KG1 (cell line): ENCODE data around the gene MAPKAP1.

Experiments
- DNase-seq: peaks from one replicate; lab custom pipeline; 2025; lab: John Stamatoyannopoulos, UW

Gene MAPKAP1

DNA sequence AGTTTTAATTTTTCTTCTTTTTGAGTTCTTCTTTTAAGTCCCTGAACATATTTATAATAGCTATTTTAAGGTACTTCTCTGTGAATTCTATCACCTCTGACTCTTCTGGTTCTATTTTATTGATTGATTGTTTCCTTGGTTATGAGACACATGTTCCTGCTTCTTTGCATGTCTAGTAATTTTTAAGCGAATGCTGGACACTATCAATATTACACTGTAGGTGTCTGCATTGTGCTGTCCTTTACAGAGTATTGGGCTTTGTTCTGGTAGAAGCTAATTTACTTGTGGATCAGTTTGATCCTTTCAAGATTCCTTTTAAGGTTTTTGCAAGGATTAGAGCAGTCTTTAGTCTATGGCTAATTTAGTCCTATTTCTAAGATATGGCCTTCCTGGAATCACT, 249.7 kb downstream of the MAPKAP1 start:
- no peak for DNase-seq

DNA sequence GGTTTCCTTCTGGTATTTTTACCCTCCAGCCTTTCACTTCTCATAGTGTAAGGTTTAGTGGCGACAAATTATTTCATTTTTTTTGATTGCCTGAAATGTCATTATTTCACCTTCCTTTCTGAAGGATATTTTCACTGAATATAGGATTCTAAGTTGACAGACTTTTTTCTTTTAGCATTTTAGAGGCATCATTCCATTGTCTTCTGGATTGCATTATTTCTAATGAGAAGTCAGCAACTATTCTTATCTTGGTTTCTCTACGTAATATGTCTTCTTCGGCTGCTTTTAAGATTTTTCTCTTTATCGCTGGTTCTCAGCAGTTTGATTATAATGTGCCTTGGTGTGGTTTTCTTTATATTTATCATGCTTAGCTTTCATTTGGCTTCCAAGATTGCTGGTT, 251.1 kb downstream of the MAPKAP1 start:
- DNase-seq, result no peak

GRCh38 chr9:125455132-125455531, 251.9 kb downstream of the MAPKAP1 start:
- no peak for DNase-seq

GRCh38 chr9:125447202-125447802, 259.7 kb downstream of the MAPKAP1 start:
- no peak for DNase-seq

DNA sequence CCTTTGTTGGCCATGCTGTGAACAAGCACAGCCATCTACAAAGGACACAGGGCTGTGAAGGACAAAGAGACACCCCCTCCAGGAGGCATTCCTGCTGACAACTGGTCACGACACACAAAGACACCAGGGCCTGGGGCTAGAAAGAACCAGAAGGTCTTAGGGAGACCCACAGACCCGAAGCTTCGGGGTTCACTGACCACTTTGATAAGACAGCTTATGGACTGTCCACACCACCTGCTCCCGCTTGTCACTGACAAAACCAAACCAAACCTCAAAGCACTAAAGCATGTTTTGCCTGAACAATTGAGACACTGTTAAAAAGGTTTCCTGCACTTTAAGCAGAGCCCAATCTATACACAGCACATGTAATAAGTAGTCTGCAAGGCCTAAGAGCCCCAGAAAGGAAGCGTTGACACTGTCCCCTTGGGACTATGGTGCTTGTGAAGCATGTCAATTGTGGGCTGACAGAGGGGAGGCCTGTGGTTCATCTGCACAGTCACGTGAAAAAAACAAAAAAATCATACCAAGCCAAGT, 260.4 kb downstream of the MAPKAP1 start:
- DNase-seq, result no peak

- DNase-seq, result no peak
Observed at GRCh38 chr9:125444956-125445506, 262.0 kb downstream of the MAPKAP1 start.

DNA sequence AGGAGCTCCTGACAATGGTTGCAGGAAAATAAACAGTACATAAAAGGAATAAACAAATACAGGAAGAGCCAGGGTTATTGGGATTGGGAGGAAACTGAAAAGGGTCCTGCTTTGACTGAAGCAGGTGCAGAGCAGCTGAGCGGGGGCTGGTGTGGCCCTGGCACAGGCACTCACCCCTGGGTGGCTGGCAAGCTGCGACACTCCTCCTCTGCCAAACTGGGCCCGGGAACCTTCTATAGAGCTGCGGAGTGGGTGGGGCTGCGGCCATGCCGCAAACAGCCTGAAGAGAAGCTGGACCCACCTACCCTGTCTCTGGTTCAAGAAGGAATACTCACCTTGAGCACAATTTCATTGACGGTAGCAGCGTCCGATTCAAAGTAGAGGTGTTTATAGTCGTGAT, 262.8 kb downstream of the MAPKAP1 start:
- no peak for DNase-seq

GRCh38 chr9:125443367-125443766, 263.6 kb downstream of the MAPKAP1 start:
- no peak for DNase-seq

GRCh38 chr9:125442452-125442851, 264.6 kb downstream of the MAPKAP1 start:
- no peak for DNase-seq

GRCh38 chr9:125440411-125440810, 266.6 kb downstream of the MAPKAP1 start:
- DNase-seq, result no peak

GRCh38 chr9:125439434-125440272, 267.4 kb downstream of the MAPKAP1 start:
- DNase-seq, result no peak

DNA sequence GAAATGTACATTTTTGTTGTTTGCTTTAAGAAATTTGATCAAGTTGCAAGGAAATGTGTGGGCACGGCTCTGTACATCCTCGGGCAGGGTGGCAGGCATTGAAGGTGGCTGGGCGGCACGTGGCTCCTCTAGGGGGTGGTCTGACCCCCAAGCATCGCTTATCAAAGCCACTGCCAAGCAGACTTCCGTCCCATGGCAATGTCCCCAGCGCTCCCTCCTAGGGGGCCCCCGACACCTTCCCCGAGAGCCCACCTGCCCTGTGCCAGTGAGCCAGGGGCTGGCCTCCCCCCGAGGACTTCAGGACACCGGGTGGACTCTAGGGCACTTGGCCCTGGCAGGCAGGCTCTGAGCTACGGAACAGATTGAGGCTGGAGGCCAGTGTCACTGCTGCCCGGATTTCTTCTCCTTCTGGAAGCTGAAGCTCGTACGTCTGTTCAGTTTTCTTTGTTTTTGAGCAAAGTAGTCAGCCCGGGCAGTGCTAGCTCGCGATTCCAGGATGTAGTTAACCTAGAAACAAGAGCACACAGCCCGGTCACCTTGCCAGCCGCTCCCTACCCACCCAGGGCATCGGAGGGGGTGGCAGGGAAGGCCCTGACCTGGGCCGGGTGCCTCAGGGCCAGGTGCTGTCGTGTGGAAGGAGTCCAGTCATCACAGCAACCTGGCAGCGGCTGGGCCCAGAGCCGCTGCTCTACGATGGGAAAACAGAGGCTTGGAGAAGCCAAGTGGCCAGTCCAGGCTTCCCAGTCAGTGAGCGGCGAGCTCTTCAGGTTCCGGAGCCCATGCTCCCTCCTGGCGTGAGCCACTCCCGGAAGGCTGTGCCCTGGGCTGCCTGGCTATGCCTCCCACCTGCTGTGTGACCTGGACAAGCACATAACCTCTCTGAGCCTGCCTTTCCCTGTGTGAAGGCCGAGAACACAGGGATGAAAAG, 268.2 kb downstream of the MAPKAP1 start:
- DNase-seq, result no peak

DNA sequence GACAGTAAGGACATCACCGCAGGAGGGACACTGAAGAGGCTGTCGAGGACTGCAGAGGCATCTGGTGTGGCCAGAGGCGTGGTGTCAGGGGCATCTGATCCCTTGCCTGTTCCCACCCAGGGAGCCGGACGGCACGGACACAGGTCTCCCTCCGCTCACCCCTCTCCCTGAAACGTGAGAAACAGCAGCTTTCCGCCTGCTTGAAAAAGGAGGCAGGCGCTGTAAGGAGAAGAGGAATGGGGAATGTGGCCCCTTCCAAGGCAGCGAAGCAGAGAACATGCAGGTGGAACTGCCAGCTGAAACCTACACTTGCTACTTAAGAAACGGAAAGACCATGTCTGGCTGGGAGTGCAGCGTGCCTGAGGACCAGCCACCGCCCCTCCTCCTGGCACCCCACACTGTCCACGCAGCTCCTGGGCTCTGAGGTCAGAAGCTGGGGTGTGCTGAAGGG, 269.2 kb downstream of the MAPKAP1 start:
- DNase-seq, result no peak

- DNase-seq, result no peak
Observed at GRCh38 chr9:125436613-125437443, 270.2 kb downstream of the MAPKAP1 start.

- no peak for DNase-seq
Observed at GRCh38 chr9:125435776-125436612, 271.0 kb downstream of the MAPKAP1 start.

DNA sequence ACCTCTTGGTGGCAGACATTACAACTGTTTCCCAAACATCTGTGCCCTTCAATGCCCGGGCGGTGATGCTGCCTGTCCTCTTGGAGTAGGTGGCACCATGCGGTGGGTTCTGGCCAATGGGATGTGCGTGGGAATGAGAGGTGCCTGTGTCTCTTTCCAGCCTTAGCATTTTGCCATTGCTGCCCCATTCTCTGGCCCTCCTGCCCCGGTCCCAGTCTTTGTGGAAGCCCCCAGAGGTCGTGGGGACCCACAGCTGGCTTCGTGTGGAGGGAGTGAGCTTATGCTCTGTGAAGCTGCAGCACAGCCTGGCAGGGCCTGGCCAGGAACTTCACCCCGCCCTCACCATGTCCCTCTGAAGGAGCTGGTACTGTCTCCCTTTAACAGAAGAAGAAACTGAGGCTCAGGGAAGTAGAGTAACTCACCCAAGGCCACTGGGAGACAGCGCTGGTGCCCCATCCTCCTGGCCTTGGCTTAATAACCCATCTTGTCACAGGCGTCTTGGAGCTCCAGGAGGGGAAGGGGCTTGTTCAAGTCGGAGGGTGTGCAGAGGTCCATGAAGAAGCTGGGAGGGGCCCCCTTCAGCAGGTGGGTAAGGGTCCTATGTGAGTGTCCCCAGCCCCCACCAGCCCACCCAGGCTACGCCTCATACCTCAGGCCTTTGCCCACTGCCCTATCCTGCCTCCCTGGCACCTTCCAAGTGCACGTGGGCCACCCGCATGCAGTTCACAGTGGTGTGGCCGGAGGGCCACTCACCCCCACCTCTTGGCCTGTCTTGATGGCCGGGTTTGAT, 271.8 kb downstream of the MAPKAP1 start:
- DNase-seq, result no peak

GRCh38 chr9:125433461-125434011, 273.5 kb downstream of the MAPKAP1 start:
- DNase-seq, result no peak

DNA sequence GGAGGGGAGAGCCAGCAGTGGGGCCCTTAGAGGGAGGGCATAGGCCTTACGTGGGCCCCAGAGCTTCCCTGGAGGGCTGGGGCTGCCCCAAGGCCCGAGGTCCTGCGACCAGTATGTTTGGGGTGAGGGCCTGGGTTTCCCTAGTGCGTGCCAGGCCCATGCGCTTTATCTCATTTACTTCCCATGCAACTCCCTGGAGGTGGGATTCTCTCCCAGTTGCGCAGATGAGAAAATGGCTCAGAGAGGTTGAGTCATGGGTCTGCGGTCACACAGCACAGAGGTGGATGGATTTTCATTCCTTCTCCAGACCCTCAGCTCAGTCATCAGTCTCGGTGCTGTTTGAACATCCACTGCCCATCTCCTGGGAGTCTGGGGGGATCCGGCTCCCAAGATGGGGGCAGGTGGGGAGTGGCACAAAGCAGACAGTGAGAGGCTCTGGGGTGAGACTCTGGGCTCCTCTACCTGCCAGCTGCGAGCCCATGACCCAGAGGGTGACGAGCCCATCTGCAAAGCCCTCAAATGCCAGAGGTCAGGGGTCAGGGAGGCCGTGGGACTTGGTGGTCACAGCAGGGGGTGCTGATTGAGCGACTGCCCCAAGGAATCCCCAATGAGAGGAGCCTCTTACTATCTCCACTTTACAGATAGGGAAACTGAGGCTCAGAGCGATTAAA, 274.2 kb downstream of the MAPKAP1 start:
- DNase-seq, result no peak
